Activated CD8-positive, alpha-beta memory T cell treated with anti-CD3 and anti-CD28 coated beads, Interleukin-2, amount 50 U/mL, for 24 hours (primary cell): ENCODE measurements around the gene JOSD1.
A peak's percentile ranks its signal among the peaks of the same experiment; 100 is the strongest.

Source experiments
- DNase-seq: peaks from one replicate; pipeline ENCODE4 v3.0.0-alpha.2; 2020; ENCODE audit errors: extremely low read depth

Gene JOSD1

DNA sequence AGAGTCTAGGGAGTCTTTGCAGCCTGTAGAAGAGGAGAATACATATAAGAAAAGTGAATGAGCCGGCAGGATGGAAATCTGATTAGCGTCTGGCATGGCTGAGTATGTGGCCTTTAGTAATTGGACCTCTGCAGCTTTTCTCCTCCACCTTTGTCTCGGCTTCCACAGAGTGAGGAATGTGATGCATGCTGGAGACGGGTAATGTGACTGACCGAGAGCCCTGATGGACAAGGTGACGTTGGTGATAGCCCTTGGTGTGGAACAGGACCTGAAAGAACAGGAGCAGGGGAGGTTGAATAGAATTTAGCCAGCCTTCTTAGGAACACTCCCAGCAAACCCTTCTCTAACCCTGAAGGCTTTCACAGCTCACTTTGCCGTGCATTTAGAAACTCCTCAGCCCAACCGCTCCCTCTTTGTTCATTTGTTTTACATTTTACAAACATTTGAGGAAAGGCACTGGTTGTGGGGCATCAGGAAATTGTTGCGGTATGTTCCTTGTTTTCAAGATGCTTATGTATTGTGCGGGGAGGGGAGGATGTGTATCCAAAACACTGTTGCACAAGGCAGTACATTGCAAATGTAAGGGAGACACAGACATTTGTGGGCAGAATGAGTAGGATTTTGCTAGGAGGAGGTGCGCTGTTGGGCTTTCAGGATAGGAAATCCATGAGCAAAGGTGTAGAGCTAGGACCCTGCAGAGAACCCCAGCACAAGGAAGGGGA lies 11.9 kb upstream of the JOSD1 start:
- no peak for DNase-seq

DNA sequence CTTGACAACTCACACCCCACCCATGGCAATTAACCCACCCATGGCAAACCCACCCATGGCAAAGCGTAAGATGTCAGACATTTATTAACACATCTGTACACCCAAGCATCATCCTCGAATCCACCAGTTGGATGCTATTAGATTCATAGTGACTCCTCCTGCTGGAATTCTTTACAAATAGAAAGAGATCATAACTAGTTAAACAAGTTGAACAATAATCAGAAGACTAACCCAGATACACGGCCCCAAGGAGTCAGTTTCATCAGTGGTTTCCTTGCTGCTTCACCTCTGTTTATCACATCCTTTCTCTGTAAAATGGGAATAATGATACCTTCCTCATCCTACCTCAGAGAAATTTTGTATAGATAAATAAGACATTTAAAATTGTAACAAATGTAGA lies 10.1 kb upstream of the JOSD1 start:
- DNase-seq: no peak

GRCh38 chr22:38710351-38710750 lies 9.6 kb upstream of the JOSD1 start:
- DNase-seq: no peak

- no peak for DNase-seq
These were observed 8.6 kb upstream of the JOSD1 start for GRCh38 chr22:38709306-38709705.

GRCh38 chr22:38707984-38708383 lies 7.2 kb upstream of the JOSD1 start:
- DNase-seq: no peak

DNA sequence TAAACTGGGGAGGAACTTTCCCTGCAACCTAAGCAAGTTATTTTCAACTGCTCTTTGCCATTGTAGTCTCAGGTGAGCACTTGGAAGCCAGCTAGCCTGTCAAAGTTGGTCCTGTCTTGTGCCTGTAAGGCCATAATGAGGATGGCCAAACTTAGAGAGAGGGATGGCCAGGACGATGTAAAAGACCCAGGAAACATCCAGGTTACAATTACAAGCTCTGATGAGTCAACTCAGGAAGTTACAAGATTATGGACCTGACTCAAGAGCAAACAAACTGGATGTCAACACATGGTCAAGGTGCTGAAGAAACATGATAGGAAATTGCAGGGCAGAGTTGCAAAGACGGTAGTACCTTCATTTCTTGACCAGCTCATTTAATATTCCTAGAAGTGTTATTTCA lies 6.6 kb upstream of the JOSD1 start:
- DNase-seq: no peak

DNA sequence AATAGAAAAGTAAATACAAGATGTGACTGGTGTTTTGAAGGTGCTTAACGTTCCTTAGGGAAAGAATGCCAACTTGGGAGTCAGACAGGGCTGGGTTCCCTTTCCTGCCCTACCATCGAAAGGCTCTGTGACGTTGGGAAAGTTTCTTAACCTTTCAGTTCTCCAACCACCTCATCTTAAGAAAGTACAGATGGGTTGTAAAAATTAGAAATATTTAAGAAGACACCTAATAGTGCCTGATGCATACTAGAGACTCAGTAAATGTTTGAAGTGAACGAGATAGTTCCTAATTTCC lies 6.1 kb upstream of the JOSD1 start:
- no peak for DNase-seq

- no peak for DNase-seq
These were observed 5.6 kb upstream of the JOSD1 start for GRCh38 chr22:38706101-38706900.

DNA sequence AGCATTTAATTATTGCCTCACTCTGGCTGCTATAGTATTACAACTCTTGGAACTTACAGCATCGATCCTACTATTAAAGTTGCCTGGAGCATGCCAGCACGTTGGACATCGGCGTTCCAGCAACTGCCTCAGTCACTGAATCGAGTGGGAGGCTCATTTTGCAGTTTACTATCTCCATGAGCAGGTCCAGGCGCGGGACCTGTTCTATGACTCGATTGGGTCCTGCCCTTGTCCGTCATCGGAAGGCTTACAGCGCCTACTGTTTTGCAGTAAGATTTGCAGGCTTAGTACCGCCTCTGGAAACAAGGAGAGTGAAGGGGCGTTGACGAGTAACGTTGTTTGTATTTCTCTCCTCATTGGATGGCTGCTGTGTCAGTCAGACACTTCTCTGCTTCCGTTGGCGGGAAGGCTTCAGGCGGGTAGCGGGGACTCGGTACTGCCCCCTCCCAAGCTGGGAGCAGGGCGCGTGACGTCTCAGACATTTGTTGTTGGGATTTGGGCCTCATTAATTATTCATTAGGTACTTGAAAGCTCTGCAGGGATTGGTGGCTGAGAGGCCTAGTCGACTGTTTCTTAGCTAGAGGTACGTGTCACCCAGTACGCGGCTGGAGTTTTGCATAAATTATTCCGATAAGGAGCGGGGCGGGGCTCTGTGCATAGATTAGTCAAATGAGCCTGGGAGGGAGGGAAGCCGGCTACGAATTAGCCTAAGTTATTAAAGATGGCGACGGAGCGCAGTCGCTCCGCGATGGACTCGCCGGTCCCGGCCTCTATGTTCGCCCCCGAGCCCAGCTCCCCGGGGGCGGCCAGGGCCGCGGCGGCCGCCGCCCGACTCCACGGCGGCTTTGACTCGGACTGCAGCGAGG lies 4.7 kb upstream of the JOSD1 start, which contains the start of gene GTPBP1:
Gene GTPBP1, plus strand, starts transcription at position 710 of the 866 bp plus-strand sequence. Its CDS starts 12 bp downstream, at position 722.
- peak; percentile 96 for DNase-seq

DNA sequence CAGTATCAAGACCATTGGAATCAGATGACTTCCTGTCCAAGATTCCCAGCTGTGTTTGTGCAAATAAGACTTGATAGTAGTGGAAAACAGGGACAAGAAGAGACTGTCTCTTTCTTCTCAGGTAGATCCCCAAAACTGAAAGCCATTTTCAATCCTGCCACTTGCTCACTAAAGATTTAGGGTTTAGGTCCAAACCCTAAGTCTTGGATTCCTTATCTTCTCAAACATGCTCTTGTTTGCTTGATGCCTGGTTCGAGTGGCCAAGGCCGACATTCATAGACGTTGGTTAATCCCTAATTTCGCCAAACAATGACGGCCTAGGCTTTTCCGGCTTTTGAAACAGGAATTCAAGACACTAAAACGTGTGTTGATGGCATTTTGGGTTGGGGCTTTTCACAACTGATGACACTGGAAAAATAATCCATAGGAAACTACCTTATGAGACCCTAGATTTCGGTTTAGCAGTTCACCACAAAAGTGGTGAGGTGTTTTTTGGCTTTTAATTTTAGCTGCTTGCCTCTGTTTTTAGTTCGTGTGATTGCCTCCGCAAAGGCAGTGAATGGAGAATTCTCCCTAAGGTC lies 4.0 kb upstream of the JOSD1 start:
- no peak for DNase-seq

DNA sequence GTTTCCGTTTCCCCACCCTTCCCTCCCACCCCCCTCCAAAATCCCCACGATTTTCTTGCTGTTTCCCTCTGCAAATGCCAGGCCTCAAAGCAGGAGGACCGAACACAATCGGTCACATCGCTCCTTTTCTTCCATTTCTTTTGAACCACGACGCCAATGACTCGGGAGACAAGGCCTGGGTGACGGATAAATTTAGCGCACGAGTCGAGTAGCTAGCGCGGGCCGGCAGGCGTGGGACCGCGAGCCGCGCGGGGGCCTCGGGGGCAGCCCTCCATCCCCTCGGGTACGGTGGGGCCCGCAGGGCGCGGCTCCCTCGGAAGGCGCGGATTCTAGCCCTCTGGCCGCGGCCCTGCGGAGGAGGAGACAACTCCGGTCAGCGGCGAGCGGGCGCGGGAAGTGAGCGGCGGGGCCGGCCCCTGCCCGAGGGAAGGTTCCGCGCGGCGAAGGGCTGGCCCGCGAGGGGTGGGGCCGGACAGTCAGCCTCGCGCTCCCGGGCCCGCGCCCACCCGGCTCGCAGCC lies 414 bp downstream of the JOSD1 start:
- no peak for DNase-seq

GRCh38 chr22:38699784-38700183 lies 959 bp downstream of the JOSD1 start:
- DNase-seq: no peak

- DNase-seq: no peak
These were observed 1.6 kb downstream of the JOSD1 start for GRCh38 chr22:38699143-38699542.

- no peak for DNase-seq
These were observed 2.2 kb downstream of the JOSD1 start for GRCh38 chr22:38698407-38699094.

DNA sequence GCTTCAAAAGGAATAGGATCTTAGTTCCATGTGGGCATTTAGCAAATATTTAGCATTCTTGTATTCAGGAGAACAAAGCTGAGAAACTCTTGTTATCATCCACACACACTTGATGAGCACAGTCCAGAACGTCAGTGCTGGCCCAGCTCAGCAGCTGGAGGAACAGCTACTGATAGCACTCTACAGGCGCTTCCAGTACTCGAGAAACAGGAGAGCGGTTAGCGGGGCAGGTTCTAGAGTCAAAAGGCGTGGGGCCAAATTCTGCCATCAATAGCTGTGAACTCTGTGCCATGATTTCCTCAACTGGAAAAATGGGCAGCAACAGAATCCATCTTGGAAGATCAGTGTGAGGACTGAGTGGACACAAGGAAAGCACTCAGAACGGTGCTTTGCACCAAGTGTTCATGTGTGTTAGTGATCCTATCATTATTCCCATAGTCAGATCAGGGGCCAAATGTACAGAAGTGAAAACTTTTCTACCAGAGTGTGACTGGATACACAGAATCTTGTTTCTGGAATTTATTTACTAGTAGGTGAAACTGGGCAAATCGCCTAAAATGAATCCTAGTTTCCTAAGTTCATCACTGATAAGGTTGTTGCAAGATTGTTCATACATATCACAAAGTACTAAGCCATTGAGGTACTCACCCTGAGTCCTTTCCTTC lies 3.2 kb downstream of the JOSD1 start:
- DNase-seq: no peak

DNA sequence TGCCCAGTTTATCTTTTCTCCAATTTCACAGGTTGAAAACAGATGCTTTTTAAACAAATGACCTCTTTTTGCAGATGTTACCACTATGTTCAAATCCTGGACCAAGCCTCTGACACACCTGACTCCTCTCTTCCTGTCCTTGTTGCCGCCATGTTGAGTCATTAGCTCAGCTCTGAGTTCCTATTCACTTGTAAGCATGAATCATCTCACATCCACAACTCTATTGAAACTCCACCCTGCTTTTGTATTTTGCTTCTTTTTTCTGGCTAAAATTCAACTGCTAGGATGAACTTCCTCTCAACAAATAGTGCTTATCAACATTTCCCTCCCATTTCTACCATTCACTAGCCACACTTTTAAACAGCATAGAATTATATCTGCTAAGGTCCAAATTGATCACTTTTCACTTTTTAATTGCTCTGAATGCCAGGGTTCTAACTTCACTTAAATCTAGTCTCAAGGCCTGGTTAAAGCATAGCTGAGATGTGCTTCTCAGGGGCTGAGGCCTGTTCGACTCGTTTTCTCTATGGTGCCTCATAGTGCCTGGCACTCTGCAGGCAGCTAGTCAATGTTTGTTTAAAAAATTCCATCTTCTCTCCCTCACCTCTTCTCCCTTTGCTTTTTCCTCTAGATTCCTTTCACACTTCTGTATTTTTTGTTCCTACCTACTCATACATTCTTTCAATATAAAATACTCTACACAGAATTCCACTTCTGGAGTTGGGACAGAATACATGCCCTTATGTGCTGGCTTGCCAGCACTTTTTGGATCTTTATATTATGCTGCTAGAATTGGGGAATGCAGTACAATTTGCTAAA lies 3.9 kb downstream of the JOSD1 start:
- DNase-seq: no peak

DNA sequence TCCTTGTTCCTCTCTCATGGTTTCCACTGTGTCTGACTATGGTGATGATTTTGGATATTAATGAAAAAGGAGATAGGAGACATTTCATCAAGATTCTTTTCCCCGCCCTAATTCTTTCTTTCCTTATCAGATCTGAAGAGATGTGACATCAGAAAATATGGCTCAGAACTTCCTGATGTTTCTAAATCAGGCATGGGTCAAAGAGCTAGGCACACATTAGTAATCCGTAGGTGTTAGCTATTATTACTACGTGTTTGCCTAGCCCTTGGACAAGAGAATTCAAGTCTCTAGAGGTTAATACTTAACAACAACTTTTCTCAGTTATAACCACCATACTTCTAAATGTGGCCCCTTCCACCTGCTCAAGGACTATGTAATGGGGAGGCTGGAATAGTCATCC lies 5.8 kb downstream of the JOSD1 start:
- no peak for DNase-seq

GRCh38 chr22:38694049-38694448 lies 6.7 kb downstream of the JOSD1 start:
- DNase-seq: no peak

DNA sequence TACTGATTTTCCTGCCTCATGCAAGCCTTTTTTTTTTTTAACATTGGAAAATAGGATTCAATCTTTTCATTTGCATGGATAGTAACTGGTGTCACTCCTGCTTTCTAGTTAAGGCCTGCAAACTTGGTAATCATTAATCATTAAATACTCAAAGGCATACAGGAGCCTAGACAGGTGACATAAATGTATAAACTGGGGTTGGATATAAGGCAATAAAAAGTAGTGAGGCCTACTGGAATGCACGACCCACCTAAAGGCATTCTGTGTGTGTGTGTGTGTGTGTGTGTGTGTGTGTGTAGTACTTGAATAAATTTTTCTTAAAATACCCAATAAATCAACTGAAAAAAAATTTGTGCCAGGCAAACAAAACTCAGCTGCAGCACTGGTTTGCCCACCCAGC lies 11.1 kb downstream of the JOSD1 start:
- DNase-seq: no peak

- no peak for DNase-seq
These were observed 15.0 kb downstream of the JOSD1 start for GRCh38 chr22:38685761-38686160.
